GM23248 (cell line): ENCODE measurements around the gene ST3GAL3.

Source experiments
- EZH2 ChIP-seq: fragments of 200-600 bp; sonication (generic); IDR thresholded peaks from 2 replicates; pipeline ENCODE4 v1.6.1; 2018; ENCODE audit warnings: antibody characterized with exemption, mild to moderate bottlenecking; ENCODE audit not compliant: insufficient read depth, poor library complexity, severe bottlenecking
- EZH2phosphoT487 ChIP-seq: fragments of 200-600 bp; sonication (generic); IDR thresholded peaks from 2 replicates; pipeline ENCODE4 v1.6.1; 2018; ENCODE audit warnings: antibody characterized with exemption, moderate library complexity, mild to moderate bottlenecking, low read depth; ENCODE audit not compliant: insufficient read depth

DNA sequence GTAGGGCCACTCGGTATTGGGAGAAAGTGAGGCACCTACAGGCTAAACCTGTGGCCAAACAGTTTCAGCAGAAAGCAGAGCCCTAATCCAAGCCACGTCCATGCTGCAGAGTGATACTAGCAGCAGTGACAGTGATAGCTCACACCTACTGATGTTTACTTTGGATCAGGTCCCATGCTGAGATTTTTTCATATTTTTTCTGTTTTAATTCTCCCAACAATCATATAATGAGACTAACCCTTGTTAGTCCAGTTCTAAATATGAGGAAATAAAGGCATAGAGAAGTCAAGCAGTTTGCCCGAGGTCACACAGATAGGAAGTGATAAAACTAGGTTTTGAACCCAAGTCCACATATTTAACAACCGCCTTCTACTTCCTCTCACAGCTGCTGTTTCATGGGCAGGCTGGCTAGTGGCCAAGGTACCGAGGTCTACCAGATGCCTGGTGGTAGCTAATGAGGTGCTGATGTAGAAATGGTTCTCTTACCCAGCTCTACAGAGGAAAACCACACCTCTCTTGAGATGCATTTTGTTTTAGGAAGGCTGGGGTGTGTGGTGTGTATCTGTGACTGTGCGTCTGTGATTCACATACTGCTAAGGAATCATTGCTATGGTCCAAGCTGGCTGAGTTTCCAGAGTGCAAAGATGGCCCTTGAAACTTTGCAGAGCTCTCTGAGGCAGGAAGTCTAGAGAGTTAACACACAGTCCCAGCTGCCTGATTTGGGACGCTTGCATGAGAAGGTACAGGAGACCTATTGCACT is 146.0 kb downstream of the ST3GAL3 start:
- no peak for TF ChIP-seq EZH2phosphoT487
- TF ChIP-seq EZH2, result no peak
